ENCODE data around the gene PRKCD. TPM values are rescaled to one million over a fixed set of nuclear protein-coding genes. Genes with fewer than 3 reads are reported as not detected.
A peak's percentile ranks its signal among the peaks of the same experiment; 100 is the strongest.

Gene PRKCD
- total RNA-seq, 2 experiments from 2014 or later, result 19.9 to 23.5 TPM

DNA sequence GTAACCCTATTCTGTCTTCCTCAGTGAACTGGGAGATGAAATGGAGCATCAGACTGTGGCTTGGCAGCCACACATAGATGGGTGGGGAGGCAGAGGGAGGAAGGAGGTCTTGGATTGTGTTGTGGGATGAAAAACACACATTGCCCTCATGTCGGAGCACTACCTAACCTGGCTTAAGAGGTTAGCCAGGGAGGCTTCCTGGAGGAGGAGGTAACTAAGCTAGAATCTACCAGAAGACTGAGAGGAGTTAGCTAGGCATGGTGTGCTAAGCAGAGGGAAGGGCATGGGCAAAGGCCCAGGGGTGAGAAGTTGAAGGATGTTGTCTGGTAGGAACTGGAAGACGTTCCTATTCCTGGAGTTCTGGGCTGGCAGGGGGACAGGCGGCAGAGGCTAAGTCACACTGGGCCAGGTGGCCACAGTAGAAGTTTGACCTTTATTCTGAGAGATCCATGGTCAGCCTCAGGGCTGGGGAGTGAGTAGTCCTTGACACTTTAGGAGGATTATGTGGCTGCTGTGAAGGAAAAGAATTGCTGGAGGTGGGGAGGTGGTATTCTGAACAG is 7.7 kb upstream of the PRKCD start:
- POLR2A ChIA-PET, result no interaction called here
- H3K9me3 Mint-ChIP-seq, result no peaks in the 10 kb centered on the region
- no peaks in the 10 kb centered on the region for H3K36me3 Mint-ChIP-seq (ENCODE audit: low read depth)
- CTCF ChIA-PET, result interaction anchor here (1.0 kb wide), 1 partner anchor 16 kb away, joined by 3 read pairs; no protein-coding TSS in a partner anchor
- no peak for DNase-seq
- H3K4me1 Mint-ChIP-seq, result no peaks in the 10 kb centered on the region
- H3K4me3 Mint-ChIP-seq, result no peak overlapping the region
- H3K27ac Mint-ChIP-seq, result no peak overlapping the region
- peaks cover 39% of the 10 kb centered on the region for H3K27me3 Mint-ChIP-seq

DNA sequence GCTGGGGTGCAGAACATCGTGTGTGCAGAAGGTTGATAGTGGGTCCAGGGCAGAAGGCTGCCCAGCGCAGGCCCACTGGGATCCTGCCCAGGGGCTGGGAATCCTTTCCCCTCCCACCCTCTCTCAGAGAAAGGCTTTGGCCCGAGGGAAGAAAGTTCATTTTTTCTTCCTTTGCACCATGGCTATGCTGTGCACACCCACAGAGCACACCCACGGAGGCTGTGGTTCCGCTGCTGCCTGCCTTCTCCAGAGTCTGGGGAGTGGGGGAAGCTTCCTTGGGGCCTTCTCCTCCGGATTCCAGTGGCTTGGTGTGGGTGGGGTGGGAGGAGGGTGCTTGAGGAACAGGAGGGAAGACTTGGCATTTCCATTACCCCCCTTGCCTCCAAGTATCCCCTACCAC is 7.0 kb upstream of the PRKCD start:
- no peaks in the 10 kb centered on the region for H3K36me3 Mint-ChIP-seq (ENCODE audit: low read depth)
- no peak overlapping the region for H3K4me3 Mint-ChIP-seq
- peaks cover 45% of the 10 kb centered on the region for H3K27me3 Mint-ChIP-seq
- H3K9me3 Mint-ChIP-seq, result no peaks in the 10 kb centered on the region
- H3K27ac Mint-ChIP-seq, result no peak overlapping the region
- ChIA-PET POLR2A (no interaction called here), CTCF (interaction anchor here (1.0 to 4.3 kb wide), 2 partner anchors 16 kb away, joined by 3 to 11 read pairs; no protein-coding TSS in a partner anchor)
- H3K4me1 Mint-ChIP-seq, result no peaks in the 10 kb centered on the region
- DNase-seq, result no peak

DNA sequence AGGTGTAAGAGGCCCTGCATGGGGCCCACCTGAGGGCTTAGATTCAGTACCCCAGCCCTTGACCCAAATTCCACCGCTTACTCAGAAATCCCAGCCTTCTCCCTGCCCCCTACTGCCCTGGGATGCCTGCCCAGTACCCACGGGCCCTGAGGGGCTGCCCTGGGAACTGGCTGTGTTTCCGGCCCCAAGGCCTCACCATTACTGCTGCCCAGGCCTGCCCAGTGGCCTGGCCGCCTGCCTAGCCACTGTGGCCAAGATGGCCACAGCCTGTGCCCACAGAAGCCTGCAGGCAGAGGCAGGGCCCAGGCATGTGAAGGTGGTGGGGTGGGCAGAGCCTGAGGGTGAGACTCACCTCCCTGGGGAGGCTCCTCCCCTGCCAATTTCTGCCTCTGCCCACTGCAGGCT is 6.1 kb upstream of the PRKCD start:
- ChIA-PET CTCF (interaction anchor here (0.8 to 4.3 kb wide), 2 partner anchors 15 to 21 kb away, joined by 3 to 11 read pairs; no protein-coding TSS in a partner anchor), POLR2A (no interaction called here)
- no peak for DNase-seq
- no peaks in the 10 kb centered on the region for H3K9me3 Mint-ChIP-seq
- H3K27me3 Mint-ChIP-seq, result peaks cover 50% of the 10 kb centered on the region
- no peak overlapping the region for H3K27ac Mint-ChIP-seq
- no peaks in the 10 kb centered on the region for H3K36me3 Mint-ChIP-seq (ENCODE audit: low read depth)
- H3K4me1 Mint-ChIP-seq, result peaks cover under 1% of the 10 kb centered on the region
- H3K4me3 Mint-ChIP-seq, result no peak overlapping the region

DNA sequence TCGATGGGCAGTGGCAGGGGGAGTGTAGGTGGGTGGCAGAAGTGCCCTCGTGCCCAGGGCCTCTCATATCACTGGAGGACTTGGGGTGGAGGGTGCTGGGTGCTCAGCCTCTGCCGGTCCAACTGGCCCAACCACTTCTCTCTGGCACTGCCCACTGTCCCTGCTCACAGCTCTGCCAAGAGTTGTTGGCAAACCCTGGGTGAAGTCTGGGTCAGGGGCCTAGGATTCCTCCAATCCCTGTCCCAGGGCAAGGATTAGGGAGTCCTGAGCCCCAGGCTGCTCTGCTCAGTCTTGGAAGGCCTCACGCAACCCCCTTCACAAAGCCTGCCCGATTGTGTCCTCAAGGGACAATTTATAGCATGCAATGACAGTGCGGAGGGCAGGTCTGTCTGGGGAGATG is 5.2 kb upstream of the PRKCD start:
- H3K9me3 Mint-ChIP-seq, result no peaks in the 10 kb centered on the region
- H3K27me3 Mint-ChIP-seq, result peaks cover 55% of the 10 kb centered on the region
- CTCF ChIA-PET, result interaction anchor here (0.8 to 4.3 kb wide), 4 partner anchors 11 to 22 kb away, joined by 3 to 11 read pairs (median 5); no protein-coding TSS in a partner anchor

DNA sequence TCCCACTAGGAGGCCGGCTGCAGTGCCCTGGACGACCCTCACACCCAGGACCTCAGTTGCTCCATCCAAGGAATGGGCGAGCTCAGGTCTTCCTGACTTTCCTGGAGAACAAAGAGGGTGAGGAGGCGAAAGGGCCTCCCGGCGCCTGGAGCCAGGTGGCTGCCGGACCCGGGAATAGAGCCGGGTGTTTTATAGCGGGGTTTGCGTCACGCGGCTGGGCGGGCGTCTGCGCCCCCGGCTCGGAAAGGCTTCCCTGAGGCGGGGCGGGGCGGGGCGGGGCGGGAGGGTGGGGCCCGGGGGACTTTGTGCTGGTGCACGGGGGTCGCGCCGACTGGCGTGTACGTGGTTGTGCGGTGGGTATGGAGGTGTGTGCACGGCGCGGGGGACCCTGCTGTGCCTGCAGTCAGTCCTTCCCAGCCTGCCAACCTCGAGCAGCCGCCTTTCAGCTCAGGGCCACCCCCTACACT is 4.6 kb upstream of the PRKCD start:
- Mint-ChIP-seq H3K4me1 (peaks cover 7% of the 10 kb centered on the region), H3K27me3 (peaks cover 55% of the 10 kb centered on the region), H3K36me3 (ENCODE audit: low read depth) (no peaks in the 10 kb centered on the region), H3K9me3 (no peaks in the 10 kb centered on the region), H3K27ac (no peak overlapping the region), H3K4me3 (no peak overlapping the region)
- ChIA-PET CTCF (interaction anchor here (1.1 to 4.3 kb wide), 4 partner anchors 12 to 40 kb away, joined by 3 to 11 read pairs (median 5); no protein-coding TSS in a partner anchor), POLR2A (no interaction called here)
- no peak for DNase-seq

More for the DNA sequence above, 5.2 kb upstream of the PRKCD start:
- peaks cover 7% of the 10 kb centered on the region for H3K4me1 Mint-ChIP-seq
- DNase-seq, result no peak
- POLR2A ChIA-PET, result no interaction called here
- H3K4me3 Mint-ChIP-seq, result no peak overlapping the region
- H3K27ac Mint-ChIP-seq, result no peak overlapping the region
- H3K36me3 Mint-ChIP-seq (ENCODE audit: low read depth), result no peaks in the 10 kb centered on the region

DNA sequence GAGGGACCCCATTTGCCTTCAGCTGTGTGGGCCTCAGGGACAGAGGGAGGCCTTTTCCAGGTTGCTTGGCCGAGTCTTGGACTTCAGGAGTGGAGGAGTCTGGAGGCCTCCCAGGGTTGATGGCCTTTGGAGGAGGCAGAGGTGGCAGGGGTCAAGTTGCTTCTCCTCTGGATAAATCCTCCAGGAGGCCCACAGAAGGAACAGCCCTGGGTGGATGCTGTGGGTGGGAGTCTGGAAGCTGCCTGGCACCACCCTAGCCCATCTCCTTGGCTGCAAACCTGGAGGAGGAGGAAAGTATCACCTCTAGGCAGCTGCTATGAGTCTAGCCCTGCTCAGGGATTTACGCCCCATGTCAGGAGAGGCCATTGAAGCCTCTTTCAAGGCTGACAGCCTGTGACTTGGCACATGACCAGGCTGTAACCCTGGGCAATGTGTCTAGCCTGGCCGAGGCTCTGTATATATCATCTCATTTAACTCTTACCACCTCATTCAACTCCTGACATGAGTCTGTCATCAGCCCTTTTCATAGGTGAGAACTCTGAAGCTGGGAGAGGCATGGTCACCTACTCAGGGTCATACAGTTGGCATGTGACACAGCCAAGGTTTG is 2.9 kb upstream of the PRKCD start:
- H3K4me3 Mint-ChIP-seq, result no peak overlapping the region
- H3K9me3 Mint-ChIP-seq, result no peaks in the 10 kb centered on the region
- ChIA-PET POLR2A (no interaction called here), CTCF (interaction anchor here (1.2 to 4.3 kb wide), 3 partner anchors 12 to 38 kb away, joined by 3 to 11 read pairs (median 3); no protein-coding TSS in a partner anchor)
- H3K27me3 Mint-ChIP-seq, result peaks cover 54% of the 10 kb centered on the region
- no peaks in the 10 kb centered on the region for H3K36me3 Mint-ChIP-seq (ENCODE audit: low read depth)
- no peak for DNase-seq
- H3K27ac Mint-ChIP-seq, result no peak overlapping the region
- H3K4me1 Mint-ChIP-seq, result peaks cover 16% of the 10 kb centered on the region

DNA sequence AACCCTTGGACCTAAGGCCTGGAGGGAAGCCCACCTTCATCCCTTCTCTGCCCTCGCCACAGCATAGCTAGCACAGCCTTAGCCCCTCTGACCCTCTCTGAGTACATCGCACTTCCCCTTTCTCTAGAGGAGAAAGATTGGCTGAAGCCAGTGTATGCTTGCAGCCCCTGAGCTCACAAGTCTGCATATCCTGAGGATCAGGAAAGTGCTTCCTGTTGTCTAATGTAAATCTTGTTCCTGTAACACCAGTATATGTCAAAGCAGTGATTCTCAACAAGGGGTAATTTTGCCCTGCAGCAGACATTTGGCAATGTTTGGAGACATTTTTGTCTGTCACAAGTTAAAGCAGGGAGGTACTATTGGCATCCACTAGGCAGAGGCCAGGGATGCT is 2.2 kb upstream of the PRKCD start:
- Mint-ChIP-seq H3K4me3 (no peak overlapping the region), H3K9me3 (no peaks in the 10 kb centered on the region), H3K4me1 (peaks cover 22% of the 10 kb centered on the region), H3K27ac (no peak overlapping the region), H3K27me3 (peaks cover 47% of the 10 kb centered on the region), H3K36me3 (ENCODE audit: low read depth) (no peaks in the 10 kb centered on the region)
- POLR2A ChIA-PET, result no interaction called here
- CTCF ChIA-PET, result interaction anchor here (1.2 to 1.6 kb wide), 2 partner anchors 24 to 37 kb away, joined by 3 read pairs; no protein-coding TSS in a partner anchor
- DNase-seq, result no peak

DNA sequence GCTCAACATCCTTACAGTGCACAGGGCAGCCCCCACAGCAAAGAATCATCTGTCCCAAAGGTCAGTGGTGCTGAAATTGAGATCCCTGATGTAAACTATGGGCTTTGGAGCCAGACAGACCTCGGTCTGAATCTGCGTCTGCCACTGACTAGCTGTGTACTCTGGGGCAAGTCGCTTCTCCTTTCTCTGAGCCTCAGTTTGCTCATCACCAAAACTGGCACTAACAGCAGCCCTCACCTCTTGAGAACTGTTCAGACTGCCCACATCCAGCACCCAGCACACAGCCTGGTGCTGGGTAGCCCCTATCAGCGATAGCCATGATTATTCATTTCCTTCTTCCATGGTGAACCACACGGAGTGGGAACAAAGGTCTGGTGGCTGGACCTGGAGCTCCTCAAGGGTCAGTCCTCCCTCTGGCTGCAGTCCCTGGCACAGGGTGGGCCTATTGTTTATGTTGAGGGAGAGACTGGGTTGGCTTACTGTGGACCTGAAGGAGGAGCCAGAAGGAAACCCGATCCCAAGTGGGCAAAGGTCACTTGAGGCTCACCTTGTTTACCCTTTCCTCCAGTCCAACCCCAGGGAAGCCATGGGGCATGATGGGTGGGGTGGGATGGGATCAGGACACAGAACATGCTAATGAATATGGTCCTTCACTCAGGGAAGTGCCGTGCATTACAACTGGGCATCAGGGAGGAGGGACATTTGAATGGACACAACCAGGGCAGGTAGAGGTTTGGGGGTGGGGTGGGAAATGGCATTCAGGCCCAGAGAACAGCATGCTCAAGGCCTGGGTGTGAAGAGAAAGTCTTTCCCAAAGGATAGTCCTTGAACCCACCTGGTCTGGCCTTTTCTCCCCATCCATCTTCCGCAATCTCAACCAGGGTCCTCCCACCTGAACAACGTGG is 1.6 kb upstream of the PRKCD start:
- no peak for DNase-seq
- no peak overlapping the region for H3K27ac Mint-ChIP-seq
- peaks cover 44% of the 10 kb centered on the region for H3K27me3 Mint-ChIP-seq
- H3K4me3 Mint-ChIP-seq, result peak overlapping the region; percentile 79
- CTCF ChIA-PET, result interaction anchor here (1.0 to 1.8 kb wide), 7 partner anchors 11 to 45 kb away, joined by 3 to 5 read pairs (median 4); no protein-coding TSS in a partner anchor
- POLR2A ChIA-PET, result no interaction called here
- no peaks in the 10 kb centered on the region for H3K36me3 Mint-ChIP-seq (ENCODE audit: low read depth)
- no peaks in the 10 kb centered on the region for H3K9me3 Mint-ChIP-seq
- H3K4me1 Mint-ChIP-seq, result peaks cover 22% of the 10 kb centered on the region

DNA sequence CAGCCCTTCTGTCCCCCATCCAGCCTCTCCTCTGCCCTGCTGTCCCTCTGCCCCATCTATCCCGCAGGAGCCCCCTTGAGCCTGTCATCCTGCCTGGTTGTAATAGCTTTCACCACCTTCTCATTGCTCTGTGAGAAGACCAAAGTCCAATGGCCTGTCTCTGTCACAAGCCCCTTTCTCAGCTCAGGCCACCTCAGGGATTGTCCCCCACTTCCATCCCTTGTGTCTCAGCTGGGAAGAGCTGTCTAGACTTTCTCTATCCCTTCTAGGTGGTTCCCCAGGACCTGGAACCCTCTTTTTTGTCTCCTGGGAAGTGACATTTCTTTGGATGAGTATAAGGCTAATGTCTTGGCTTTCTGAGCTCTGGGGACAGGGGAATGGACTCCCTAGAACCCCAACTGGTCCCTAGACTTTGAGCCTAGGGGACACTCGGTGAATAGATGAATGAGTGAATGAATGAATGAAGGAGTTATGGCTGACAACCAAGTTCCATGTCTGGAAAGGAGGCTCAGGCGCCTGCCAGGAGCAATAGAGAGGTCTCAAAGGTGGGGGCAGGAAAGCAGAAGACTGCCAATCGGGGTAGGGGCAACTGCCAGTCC is 849 bp upstream of the PRKCD start:
- DNase-seq, result no peak
- no peaks in the 10 kb centered on the region for H3K36me3 Mint-ChIP-seq (ENCODE audit: low read depth)
- ChIA-PET POLR2A (no interaction called here), CTCF (interaction anchor here (0.6 to 1.8 kb wide), 12 partner anchors 11 to 433 kb away, joined by 3 to 5 read pairs (median 4); no protein-coding TSS in a partner anchor)
- H3K27ac Mint-ChIP-seq, result peak overlapping the region; percentile 74
- no peaks in the 10 kb centered on the region for H3K9me3 Mint-ChIP-seq
- peaks cover 22% of the 10 kb centered on the region for H3K4me1 Mint-ChIP-seq
- H3K27me3 Mint-ChIP-seq, result peaks cover 43% of the 10 kb centered on the region
- H3K4me3 Mint-ChIP-seq, result peak overlapping the region; percentile 79

DNA sequence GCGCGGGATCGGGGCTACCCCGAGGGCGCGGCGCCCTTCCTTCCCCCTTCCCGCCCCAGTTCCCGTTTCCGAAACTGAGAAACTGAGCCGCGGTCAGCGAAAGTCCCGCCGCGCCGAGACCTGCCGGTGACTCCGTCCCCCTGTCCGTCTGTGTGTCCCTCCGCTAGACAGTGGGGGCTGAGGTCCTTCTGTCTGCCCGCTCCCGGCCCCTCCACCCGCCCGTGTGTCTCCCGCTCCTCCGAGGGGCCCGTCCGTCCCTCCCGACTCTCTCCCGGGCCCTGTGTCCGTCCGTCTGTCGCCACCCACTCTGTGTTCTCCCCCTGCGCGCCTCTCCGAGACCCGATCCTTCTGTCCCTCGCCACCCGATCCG is 426 bp downstream of the PRKCD start:
- peaks cover 31% of the 10 kb centered on the region for H3K27me3 Mint-ChIP-seq
- H3K27ac Mint-ChIP-seq, result peak overlapping the region; percentile 87
- H3K36me3 Mint-ChIP-seq (ENCODE audit: low read depth), result no peaks in the 10 kb centered on the region
- no peaks in the 10 kb centered on the region for H3K9me3 Mint-ChIP-seq
- peaks cover 25% of the 10 kb centered on the region for H3K4me1 Mint-ChIP-seq
- DNase-seq, result no peak
- H3K4me3 Mint-ChIP-seq, result peak overlapping the region; percentile 72
- POLR2A ChIA-PET, result no interaction called here
- CTCF ChIA-PET, result interaction anchor here (0.6 to 1.8 kb wide), 7 partner anchors 12 to 35 kb away, joined by 3 to 7 read pairs (median 4); no protein-coding TSS in a partner anchor

DNA sequence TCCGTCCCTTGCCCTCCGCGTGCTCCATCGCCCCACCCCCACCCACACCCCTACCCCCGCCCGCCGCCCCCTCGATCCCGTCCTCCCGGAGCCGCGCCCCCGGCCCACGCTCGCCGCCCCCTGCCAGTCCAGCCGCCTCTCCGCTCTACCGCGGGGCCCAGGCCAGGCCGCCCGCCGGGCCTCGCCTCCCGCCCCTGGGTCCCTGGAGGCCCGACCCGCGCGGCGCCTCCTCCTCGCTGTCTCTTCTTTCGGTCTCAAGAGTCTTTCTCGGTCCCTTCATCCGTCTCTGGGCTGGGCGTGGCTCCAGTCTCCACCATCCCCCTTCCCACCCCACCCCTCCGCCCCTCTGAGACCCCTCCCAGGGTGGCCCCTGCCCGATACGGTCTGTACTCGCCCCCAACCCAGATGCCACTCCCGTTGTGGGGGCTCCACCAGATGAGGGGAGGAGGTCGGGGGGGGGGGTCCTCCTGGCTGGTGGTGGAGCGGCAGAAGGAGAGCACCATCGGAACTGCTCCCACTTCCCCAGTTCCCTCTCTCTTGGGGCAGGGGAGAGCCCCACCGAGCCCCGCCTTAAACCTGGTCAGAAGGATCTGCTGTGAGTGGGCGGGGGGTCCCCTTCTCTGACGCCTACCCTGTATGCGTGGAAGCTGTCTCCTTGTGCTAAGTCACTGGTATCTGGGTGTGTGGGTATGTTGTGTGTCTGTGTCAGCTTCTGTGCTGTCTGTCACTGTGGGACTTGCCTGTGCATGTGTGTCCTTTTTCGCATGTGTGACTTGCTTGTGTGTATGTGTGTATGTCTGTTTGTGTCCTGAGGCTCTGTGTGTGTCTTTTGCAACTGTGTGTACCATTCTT is 1.0 kb downstream of the PRKCD start:
- Mint-ChIP-seq H3K27me3 (peaks cover 25% of the 10 kb centered on the region), H3K4me3 (peak overlapping the region; percentile 72), H3K27ac (peak overlapping the region; percentile 87), H3K36me3 (ENCODE audit: low read depth) (no peaks in the 10 kb centered on the region), H3K4me1 (peaks cover 28% of the 10 kb centered on the region), H3K9me3 (no peaks in the 10 kb centered on the region)
- ChIA-PET POLR2A (no interaction called here), CTCF (no interaction called here)
- DNase-seq, result peak; percentile 37
